Fibroblast of skin of scalp (primary cell): ENCODE results near the gene KLHL1.

Source experiments
- DNase-seq: peaks from one replicate; pipeline ENCODE4 v3.0.0-alpha.2; 2013

Gene KLHL1

GRCh38 chr13:70016116-70016515 lies 92.1 kb downstream of the KLHL1 start:
- DNase-seq = no peak

GRCh38 chr13:70014337-70014736 lies 93.9 kb downstream of the KLHL1 start:
- DNase-seq = no peak

GRCh38 chr13:69999875-70000274 lies 108.4 kb downstream of the KLHL1 start:
- DNase-seq = no peak

DNA sequence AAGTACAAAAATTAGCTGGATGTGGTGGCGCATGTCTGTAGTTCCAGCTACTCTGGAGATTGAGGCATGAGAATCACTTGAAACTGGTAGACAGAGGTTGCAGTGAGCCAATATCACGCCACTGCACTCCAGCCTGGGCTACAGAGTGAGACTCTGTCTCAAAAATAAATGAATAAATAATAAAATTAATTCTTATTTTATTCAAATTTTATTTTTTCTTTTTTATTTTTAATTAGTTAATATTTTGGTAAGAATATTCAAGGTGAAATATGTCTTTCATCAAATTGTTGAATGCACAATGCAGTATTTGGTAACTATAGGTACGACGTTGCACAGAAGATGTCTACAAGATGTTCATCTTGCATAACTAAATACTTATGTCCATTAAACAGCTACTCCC lies 111.2 kb downstream of the KLHL1 start:
- no peak for DNase-seq

- DNase-seq = no peak
These were observed 127.5 kb downstream of the KLHL1 start for GRCh38 chr13:69980799-69981198.

DNA sequence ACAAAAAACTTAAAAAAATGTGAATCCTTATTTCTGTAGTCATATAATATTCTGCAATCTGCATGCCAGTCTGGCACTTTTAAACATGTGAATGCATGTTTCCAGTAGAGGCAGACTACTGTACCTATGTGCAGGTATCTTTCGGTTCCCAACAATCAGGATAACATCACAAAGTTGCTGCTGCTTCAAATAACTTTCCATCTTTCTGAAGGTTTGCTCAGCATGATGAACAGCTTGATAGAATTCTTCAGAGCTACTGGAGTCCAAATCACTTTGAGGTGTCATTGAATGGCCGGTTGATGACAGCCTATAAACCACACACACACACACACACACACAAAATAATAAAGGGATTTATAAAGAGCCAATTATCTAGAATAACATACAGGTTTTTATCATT lies 132.8 kb downstream of the KLHL1 start:
- no peak for DNase-seq

GRCh38 chr13:69970520-69970919 lies 137.7 kb downstream of the KLHL1 start:
- DNase-seq = no peak

GRCh38 chr13:69959046-69959445 lies 149.2 kb downstream of the KLHL1 start:
- no peak for DNase-seq

DNA sequence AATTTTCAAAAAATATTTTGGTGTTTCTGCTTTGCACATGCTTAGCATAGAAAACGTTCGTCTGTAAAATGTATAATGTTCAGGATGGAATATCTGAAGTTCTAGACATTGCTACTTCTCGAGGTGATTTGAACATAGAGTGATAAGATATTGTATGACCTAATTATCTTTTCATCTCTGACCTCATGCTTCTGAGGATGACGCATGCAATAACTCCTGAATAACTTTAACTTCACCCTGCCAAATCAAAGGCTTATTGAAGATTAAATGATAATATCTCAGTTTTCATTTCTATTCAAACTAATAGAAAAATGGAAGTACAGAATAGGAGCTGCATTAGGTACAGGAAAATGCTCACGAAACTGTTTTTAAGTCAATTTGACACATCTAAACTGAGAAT lies 151.4 kb downstream of the KLHL1 start:
- DNase-seq = no peak

DNA sequence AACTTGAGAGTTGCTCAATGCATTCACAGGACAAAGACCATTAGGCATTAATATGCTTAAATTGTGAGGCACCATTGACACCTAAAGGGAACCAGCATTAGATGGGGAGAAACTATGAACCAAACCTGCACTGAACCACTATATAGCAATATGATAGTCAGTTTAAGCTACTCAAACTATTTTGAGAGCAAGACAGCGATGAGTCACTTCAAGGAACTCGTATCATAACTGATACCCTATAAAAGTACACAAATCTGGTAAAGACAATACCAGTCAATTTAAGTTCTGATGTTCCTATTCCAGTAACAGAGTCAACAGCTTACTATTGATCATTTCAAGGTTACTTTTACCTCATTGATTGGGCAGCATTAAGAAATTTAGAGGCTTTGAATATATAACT lies 151.9 kb downstream of the KLHL1 start:
- DNase-seq = no peak

DNA sequence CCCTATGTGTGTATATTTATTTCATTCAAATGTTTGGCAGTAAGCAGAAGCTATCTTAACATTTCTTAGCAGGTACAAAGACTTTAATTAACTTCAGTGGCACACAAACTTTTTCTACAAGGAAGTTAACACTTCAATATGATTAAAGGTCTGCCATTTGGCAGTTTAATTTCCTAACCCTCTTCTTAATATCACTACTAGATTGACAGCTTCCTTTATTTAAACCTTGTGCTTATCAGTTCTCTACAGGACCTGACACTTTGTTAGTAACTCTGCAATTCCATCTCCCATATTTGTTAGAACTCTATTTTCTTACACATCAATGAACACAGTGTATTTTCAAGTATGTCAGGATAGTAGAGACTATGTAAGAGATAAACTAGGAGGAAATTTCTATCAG lies 153.0 kb downstream of the KLHL1 start:
- no peak for DNase-seq

- DNase-seq = no peak
These were observed 156.8 kb downstream of the KLHL1 start for GRCh38 chr13:69951412-69951811.

DNA sequence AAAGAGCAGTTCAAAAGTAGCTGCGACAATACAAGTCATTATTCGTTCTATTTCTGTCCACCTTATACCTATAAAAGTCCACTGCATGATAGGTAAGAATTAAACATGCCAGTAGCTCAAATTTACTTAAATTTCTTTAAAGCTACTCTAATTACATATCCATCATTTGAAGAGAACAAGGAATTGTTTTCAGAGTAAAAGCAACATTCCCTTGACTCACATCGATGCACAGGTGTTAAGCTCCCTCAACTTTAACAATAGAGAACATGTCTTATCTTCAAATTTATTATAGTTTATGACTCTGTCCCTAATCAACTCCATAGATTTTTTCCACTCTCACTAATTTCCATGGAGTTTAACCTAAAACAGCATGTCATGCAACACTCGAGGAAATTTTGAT lies 158.1 kb downstream of the KLHL1 start:
- no peak for DNase-seq

GRCh38 chr13:69948016-69948415 lies 160.2 kb downstream of the KLHL1 start:
- no peak for DNase-seq

- no peak for DNase-seq
These were observed 160.7 kb downstream of the KLHL1 start for GRCh38 chr13:69947582-69947981.

DNA sequence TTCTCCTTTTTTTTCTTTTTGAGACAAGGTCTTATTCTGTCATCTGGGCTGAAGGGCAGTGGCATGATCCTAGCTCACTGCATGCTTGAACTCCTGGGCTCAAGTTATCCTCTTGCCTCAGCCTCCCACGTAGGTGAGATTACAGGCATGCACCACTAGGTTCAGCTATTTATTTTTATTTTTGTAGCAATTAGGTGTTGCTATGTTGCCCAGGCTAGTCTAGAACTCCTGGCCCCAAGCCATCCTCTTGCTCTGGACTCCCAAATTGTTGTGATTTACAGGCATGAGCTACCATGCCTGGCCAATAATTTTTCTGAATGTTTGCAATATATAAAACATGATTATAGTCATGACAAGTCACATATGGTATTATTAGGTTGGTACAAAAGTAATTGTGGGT lies 161.7 kb downstream of the KLHL1 start:
- no peak for DNase-seq

DNA sequence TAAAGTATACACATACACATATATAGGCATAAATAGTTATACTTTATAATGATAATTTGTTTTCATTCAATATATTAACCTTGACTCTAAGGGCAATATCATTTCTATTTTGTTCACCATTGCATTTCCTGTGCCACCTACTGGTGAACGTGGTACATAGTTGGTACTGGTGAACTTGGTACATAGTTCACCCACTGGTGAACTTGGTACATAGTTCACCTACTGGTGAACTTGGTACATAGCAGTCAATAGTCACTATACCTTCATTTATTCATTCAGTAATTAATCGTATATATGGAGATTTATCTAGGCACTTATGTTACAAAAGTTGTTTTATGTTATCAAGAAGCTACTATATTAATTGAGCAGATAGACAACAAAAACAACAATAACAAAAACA lies 173.2 kb downstream of the KLHL1 start:
- DNase-seq = no peak

DNA sequence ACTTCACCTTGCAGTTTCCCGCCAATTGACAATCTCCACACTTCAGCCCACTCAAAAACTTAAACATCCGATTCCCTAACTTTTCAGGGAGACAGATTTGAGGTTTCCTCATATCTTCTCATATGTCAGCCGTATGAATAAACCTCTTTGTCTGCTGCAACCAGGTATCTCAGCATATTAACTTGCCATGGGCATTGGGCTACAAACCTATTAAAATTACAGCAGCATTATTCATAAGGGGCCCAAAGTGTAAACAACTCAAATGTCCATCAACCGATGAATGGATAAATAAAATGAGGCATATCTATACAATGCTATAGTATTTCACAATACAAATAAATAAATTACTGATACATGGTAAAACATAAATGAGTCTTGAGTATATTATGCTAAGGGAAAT lies 180.0 kb downstream of the KLHL1 start:
- DNase-seq = no peak

DNA sequence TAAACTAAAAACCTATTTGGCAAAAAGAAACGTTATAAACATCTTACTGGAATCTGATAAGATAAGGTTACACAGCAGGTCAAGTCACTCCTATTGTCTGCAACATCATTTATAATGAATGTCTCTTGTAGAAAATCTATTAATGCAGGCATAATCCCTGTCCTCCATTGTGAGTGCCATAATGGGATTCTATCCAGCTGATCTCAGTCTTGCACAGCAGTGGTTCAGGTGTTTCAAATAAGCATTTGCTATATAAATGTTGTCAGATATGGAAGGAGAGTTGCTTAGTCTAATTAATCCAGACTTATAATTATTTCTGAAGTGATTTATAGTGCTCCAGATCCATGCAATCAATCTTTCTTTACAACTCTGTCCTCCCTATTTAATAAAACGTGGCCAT lies 187.1 kb downstream of the KLHL1 start:
- no peak for DNase-seq

- DNase-seq = no peak
These were observed 195.6 kb downstream of the KLHL1 start for GRCh38 chr13:69912630-69913029.

DNA sequence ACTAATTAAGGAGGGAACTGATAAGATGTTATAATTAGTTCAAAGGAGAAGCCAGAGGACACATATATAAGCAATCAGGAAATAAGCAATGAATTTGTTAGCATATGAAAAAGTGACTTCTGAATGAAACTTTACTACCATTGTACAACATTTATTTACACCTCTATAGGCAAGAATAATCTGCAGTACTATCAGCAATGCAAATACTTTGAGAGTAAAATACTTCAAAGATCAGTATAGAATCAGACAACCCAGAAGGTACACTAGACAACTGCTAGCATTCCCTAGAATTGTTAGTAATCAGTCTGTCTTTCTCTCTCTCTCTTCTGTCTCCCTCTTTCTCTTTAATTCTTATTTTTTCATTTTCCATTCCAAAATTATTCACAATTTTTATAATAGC lies 197.5 kb downstream of the KLHL1 start:
- DNase-seq = no peak

GRCh38 chr13:69904784-69905183 lies 203.5 kb downstream of the KLHL1 start:
- no peak for DNase-seq

DNA sequence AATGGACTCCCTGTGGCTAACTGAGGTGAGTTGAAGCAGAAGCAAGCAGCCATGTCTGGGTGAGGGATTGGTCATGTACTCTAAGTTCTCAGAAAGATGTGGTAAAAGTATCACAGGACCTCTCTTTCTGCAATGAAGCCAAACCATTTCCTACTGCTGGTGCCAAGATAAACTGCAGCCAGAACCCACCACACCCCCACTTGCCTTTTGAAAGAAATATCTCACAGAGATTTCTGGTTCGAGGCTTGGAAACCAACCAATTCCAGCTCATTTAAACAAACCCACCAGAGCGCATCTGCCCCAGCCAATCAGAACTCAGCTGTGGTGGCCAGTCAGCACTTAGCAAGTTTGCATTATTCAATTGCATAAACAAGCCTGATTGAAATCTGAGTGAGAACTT lies 205.2 kb downstream of the KLHL1 start:
- DNase-seq = no peak

- no peak for DNase-seq
These were observed 225.8 kb downstream of the KLHL1 start for GRCh38 chr13:69882451-69882850.

DNA sequence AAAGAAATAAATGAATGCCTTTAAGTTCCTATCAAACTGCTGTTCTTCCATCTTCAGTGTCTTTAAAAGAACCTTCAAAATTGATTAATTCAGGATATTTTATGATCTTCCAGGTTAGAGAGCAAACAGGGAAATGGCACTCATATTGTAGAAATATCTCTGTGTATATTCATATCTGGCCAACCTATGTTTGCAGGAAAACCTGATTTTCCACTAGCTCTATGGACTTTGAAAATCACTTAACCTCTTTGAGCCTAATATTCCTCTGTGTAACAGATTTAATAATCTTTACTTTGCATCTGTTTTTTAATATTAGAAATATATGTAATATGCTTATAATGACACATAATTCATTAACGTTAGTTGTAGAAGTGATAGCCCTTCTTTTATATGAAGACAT lies 228.3 kb downstream of the KLHL1 start:
- DNase-seq = no peak
